Prostate gland (tissue), 2 donors: ENCODE results near the gene EXOC2.

Experiments
- POLR2A ChIP-seq: fragments of 450-650 bp; IDR thresholded peaks from one replicate; pipeline ENCODE4 v1.6.1; 2016; ENCODE audit warnings: antibody characterized with exemption, mild to moderate bottlenecking
- POLR2AphosphoS5 ChIP-seq: sonication (generic); formaldehyde crosslinking; IDR thresholded peaks from one replicate; pipeline ENCODE4 v1.6.1; 2017; ENCODE audit warnings: antibody characterized with exemption
- TF ChIP-seq, protein P1 (sequence below), 4 experiments: fragments of 200-600 bp in 2 of 4; fragments of 450-650 bp in 2 of 4; sonication (generic) in 2 of 4; IDR thresholded peaks; 1 replicate in 3 of 4; 2 replicates in 1 of 4; pipeline ENCODE4 v1.5.1; 2016 to 2019; ENCODE audit warnings: antibody characterized with exemption in 4 of 4, mild to moderate bottlenecking in 2 of 4, moderate library complexity in 2 of 4

DNA sequence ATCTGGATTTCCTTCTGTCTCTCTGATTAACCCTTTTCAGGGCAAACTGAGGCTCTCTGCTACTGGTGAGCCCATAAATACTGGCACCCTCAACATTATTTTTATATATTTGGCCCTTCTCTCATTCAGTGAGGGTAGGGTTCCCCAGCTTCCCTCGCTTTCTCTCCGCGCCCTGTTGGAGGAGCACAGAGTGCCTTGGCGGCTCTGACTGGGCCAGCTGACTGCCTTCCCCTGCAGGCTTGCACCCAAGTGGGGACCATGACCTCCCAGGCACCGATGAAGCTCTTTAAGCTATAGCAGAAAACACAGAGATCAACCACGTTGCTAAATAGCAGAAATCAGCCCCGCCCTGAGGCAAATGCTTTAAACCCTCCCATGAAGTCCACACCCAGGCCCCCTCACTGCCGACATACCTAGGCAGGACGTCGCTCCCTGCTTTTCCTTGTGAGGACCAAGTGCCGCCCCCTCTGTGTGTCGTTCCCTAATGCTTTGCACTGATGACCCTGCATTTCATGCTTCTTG lies 141.0 kb downstream of the EXOC2 start:
- TF ChIP-seq, protein P1, sequence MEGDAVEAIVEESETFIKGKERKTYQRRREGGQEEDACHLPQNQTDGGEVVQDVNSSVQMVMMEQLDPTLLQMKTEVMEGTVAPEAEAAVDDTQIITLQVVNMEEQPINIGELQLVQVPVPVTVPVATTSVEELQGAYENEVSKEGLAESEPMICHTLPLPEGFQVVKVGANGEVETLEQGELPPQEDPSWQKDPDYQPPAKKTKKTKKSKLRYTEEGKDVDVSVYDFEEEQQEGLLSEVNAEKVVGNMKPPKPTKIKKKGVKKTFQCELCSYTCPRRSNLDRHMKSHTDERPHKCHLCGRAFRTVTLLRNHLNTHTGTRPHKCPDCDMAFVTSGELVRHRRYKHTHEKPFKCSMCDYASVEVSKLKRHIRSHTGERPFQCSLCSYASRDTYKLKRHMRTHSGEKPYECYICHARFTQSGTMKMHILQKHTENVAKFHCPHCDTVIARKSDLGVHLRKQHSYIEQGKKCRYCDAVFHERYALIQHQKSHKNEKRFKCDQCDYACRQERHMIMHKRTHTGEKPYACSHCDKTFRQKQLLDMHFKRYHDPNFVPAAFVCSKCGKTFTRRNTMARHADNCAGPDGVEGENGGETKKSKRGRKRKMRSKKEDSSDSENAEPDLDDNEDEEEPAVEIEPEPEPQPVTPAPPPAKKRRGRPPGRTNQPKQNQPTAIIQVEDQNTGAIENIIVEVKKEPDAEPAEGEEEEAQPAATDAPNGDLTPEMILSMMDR (IDR thresholded peaks at IDR 0.05): no peak
- TF ChIP-seq POLR2AphosphoS5: no peak
- no peak for TF ChIP-seq POLR2A
